Epithelial cell of prostate (primary cell): ENCODE measurements around the gene PID1.

Experiments used
- DNase-seq: peaks from one replicate; pipeline ENCODE4 v3.0.0-alpha.2; 2011; ENCODE audit warnings: low read depth, low spot score
- H3K27ac ChIP-seq: fragments of 450-650 bp; 2 replicates; pipeline ENCODE4 v1.5.1; 2017; ENCODE audit warnings: mild to moderate bottlenecking

The PID1 gene

DNA sequence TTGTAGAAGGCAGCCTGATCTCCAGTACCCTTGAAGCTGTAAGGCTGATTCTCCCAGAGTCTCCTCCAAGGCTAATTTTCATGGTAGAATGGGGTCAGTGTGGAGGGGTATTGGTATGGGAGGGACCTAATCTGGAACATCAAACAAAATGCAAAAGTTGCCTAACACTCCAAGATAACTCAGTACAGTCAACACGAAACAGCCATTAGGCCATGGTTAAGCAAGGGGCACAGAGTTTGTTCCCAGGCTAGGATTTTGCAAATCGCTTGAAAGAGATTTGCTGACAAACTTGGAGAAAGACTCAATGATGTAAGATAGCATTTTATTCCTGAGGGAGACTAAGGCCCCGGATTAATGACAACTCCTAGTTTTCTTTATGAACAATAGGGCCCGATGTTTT is 5.4 kb downstream of the PID1 start:
- no peak for DNase-seq

DNA sequence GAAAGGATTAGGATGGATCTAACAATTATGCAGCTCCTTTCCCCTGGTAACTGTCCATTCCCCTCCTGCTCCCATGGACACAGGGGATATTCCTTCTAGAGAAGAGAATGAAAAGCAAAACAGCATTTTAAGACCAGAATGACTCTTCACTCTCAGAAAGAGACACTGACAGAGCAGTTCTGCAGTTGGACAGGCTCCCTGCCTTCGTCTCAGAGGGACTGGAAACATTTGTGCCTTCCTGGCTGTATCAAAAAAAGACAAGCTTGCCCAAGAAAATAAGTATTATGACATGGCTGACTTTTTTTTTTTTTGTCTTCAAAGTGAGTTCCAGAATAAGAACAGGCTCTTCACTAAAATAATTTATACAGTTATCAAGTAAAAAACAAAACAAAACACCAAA is 9.5 kb downstream of the PID1 start:
- no peak for DNase-seq
- no peak overlapping the region for H3K27ac ChIP-seq

More for the DNA sequence above, 5.4 kb downstream of the PID1 start:
- no peak overlapping the region for H3K27ac ChIP-seq

DNA sequence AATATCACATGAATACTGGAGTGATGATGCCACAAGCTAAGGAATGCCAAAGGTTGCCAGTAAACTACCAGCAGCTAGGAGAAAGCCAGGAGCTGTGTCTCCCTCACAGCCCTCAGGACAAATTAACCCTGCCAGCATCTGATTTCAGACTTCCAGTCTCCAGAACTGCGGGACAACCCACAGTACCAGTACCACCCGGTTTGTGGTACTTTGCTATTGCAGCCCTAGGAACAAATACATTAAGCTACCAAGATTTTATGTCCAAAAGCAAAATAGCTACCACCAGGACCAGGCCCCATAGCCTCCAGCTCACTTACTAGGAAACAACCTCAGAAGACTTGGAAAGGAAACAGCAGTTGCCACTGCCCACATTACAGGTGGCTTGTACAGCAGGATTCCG is 10.0 kb downstream of the PID1 start:
- DNase-seq, result no peak
- H3K27ac ChIP-seq, result no peak overlapping the region

DNA sequence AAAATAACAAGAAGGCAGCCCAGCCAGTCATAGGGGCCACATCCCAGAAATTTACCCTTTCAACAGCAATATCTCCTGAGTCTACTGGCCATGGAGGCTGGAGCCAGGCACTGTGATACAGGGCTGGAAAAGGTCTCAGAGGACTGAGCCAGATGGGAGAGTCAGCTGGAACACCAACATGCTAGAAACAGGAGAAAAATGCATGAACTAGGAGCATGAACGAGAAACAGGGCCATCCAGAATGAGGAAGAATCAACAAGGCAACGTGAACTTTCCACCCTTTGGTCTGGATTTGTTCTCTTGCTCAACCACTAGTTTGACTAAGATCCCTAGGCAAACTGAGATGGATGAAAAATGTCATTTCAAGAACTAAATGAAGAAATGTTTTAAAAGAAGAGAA is 13.1 kb downstream of the PID1 start:
- no peak overlapping the region for H3K27ac ChIP-seq
- DNase-seq, result no peak

DNA sequence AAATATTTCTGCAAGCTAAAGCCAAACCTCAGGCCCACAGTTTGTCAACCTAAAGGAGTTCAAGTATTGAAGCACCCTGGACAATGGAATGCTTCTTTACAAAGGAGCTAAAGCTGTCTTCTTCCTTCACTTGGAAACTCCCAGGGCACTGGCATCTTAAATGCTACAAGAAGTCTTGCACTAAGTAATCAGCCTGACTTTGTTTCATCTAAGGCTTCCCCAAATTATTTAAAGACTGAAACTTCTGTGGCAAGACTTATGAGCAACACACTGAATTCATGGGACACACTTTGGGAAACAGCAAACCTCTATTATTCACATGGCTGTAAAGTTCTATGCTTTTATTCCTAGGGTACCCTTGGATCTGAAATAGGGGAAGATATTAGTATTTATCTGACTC is 14.7 kb downstream of the PID1 start:
- DNase-seq, result no peak

DNA sequence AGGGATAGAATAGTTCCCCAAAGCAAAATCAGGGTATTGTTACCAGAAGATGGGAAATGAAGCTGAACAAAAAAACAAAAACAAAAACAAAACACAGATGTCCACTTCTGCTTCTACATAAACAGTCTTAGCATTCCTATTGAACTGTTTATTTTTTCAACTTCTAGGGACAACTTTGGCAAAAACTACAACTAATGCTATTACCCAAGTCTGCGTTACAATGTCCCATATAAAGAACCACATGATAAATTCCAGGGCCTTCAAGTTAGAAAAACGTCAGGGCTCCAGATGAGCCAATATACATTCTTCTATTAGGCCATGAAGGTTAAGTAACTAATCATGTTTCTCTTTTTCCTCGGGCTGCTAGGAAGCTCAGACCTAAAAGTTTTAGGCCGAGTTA is 16.9 kb downstream of the PID1 start:
- no peak overlapping the region for H3K27ac ChIP-seq
- DNase-seq, result no peak

More for the DNA sequence above, 14.7 kb downstream of the PID1 start:
- H3K27ac ChIP-seq, result no peak overlapping the region

DNA sequence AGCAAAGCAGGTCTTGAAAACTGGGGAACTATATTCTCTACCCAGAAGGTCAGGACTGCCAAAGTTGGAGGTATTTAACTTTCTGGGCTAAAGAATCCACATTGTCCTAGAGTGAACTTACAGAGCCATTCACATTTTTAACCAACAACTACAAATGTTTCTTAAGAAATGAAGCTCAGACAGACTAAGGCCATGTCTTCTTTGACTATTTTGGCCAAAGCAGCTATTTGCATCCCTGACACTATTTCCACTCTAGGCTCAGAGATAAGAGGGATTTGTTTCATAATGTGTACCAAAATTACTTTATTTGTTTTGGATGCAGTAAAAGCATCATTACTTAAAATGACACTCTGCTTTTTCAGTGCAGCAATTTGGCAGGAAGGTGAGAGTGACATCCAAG is 18.1 kb downstream of the PID1 start:
- H3K27ac ChIP-seq, result no peak overlapping the region
- DNase-seq, result no peak

DNA sequence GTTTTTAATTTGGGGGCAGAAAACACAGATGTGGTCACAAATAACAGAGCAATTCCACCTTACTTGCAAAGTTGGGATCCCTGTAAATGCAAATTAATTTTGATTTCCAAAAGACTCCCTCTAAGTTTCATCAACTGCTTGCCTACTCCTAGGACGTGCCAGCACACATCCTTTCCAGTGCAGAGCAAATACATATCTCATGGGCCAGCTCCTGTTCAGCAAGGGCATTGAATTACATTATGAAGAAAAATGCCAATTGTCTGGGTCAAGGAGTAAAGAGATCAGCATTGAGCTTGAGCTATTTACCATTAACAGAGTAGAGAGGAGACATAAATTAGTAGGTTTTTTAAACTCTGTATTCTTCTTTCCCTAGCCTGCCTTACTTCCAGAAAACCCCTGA is 18.8 kb downstream of the PID1 start:
- H3K27ac ChIP-seq, result no peak overlapping the region
- DNase-seq, result no peak

DNA sequence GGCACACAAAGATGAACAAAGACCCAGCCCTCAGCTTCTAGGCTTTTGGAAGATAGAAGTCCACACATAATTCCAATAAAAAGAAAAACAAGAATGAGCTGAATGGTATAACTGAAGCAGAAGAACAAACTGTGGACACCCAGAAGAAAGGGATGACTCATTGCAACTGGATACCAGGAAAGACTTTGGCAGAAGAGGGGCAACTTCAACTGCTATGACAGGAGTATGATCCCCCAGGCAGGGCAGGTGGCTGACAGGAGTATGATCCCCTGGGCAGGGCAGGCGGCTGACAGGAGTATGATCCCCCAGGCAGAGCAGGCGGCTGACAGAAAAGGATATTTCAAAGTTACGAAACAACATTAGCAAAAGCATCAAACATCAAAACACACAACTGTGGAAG is 21.6 kb downstream of the PID1 start:
- H3K27ac ChIP-seq, result no peak overlapping the region
- DNase-seq, result no peak

DNA sequence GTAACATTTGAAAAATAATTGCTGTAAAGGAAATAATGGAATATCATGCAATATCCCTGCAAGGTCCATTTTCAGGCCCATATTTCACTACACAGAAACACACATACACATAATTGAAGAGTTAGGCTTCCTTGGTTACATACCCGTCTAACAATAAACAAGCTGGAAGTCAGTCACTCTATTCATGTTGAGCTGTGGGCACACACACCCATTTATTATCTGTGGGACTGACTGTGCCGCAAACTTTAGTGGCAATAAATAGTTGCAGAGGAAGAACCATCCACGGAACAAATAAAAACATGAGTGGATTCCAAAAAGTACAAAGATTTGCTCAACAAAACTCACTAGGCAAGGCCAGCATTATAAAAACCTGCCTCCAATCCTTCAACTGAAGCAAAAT is 24.8 kb downstream of the PID1 start:
- H3K27ac ChIP-seq, result no peak overlapping the region
- DNase-seq, result no peak

DNA sequence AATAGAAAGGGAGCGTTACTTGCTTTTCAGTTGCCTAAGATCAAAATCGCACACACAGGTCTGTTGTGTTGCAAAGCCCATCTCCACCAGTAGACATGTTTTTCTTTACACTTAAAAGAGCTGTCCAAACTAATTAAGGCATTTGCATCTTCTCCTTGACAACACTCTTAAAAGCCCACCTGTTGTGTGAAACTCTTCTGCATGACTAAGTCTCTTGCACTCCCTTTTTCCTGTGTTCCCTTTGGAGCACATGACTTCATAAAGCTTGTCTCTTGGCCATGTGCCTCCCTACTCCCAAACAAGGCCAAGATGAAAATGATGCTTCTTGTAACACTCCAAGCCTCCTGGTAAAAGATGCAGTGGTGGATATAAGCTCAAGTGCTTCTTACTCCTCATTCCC is 26.1 kb downstream of the PID1 start:
- DNase-seq, result no peak
- no peak overlapping the region for H3K27ac ChIP-seq

DNA sequence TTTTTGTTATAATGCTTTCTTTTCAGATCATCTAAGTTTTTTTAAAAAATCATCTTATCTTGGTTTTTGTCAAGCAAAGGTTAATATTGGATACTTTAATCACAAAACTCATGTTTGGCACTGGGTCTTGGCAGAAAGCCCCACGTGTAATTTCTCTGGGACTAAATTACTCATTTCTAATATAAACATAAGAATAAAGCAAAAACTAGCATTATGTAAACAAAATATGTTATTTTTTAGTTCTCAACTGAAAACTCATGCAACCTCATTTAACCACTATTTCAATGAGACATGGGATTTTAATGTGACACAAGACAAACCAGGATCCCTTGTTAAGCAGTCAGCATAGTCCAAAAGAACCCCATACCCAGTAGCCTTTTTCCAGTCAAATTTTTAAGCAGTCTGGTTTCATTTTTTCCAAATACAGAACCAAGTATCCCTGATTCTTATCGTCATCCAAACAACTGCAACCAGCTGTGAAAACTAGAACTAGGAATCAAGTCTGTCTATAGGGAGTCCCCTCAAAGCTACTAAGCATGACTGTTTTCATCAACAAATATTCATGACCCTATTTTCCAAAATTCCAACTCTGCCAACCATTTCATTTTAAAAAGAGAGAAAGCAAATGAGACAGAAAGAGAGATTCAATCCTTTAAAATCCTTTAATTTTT is 27.1 kb downstream of the PID1 start:
- DNase-seq, result no peak
- no peak overlapping the region for H3K27ac ChIP-seq

DNA sequence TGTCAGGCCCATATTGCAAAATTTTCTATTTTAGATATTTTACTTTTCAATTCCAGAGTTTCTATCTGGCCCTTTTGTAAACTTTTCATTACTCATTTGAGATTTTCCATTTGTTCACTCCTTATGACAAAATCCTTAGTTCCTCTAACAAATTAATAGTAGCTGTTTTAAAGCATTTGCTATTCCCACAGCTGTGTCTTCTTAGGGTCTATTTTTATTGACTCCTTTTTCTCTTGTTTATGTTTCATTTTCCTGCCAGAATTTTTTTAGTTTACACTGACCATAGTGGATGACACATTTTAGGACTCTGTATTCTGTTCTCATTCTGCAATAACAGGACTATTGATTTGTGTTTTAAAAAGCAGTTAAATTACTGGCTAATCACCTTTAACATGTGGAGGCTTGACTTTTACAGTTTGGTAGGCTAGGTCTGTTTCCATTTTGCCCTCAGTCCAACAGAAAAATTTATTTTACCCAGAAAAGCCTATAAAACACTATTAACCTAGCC is 30.0 kb downstream of the PID1 start:
- no peak for DNase-seq

DNA sequence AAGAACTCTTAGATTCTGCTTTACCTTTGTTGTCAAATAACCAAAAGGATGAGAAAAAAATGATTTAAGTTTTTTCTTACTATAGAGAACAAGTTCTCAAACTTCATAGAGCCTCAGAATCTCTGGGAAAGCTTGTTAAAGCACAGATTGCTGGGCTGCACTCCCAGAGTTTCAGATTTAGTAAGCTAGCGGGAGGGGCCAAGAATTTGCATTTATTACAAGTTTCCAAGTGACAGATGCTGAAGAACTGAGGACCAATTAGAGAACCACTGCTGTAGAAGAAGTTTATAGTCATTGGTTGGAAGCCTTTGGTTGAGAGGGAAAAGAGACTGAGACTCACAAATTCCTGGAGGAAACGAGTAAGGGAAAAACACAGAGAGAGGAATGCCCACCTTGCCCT is 32.1 kb downstream of the PID1 start:
- H3K27ac ChIP-seq, result no peak overlapping the region
- no peak for DNase-seq

More for the DNA sequence above, 30.0 kb downstream of the PID1 start:
- no peak overlapping the region for H3K27ac ChIP-seq

DNA sequence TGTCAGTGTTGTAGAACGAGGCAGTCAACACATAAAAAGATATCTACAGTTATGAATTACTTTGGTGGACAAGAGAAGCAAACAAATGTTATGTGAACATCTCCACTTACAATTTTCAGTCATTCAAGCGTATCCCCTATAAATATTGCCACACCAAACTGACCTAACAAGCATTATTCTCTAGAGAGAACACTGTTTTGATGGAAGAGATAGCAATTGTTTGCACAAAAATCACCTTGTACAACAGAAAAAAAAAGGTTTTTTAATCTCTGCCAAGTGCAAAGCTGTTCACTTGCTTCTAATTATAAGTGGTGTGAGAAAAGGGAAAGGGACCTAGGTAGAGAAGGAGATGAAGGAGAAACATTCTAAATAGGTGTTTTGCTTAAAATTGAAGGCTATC is 33.8 kb downstream of the PID1 start:
- no peak overlapping the region for H3K27ac ChIP-seq
- DNase-seq, result no peak

DNA sequence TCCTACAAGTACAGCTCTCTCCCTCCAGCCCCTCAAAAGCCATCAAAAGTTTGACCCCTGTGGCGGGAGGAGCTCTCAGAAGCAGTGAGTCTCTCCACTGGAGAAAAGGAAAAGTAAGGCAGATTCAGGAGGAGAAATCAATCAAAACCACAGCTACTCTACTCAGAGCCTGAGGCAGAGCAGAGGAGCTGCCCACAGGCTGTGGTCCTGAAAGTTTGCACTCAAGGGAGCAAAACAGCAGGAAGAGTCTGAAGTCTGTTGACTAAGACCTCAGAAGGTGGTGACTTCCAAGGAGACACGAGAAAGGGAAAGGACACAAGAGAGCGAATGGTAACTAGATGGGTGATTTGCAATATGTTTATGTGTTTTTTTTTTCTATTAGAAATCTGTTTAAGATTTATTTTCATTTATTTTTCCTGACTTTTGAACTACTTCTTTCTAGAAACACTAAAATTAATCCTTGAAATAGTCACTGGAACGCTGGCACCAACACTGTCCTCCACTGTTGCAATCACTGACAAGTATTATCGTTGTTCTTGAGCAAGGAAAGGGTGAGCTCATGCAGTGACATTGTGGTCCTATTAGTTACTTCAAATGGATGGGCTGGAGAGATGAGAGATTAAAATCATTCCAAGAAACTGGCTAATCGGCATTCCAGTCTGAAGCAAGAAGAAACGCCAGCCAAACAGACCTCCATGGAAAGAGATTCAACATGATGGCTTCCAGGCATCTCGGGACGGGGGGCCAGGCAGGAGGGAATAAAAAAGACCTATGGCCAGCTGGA is 35.8 kb downstream of the PID1 start:
- H3K27ac ChIP-seq, result no peak overlapping the region
- DNase-seq, result no peak

DNA sequence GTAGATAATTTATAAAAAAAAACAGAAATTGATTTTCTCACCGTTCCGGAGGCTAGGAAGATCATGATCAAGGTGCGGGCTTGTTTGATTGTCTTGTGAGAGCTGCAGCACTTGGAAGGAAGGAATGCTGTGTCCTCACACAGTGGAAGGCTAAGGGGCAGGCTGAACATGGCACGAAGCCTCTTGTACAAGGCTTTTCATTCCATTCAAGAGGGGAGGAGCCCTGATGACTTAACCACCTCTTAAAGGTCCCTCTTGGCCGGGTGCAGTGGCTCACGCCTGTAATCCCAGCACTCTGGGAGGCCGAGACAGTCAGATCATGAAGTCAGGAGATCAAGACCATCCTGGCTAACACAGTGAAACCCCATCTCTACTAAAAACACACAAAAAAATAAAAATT is 39.2 kb downstream of the PID1 start:
- DNase-seq, result no peak
- no peak overlapping the region for H3K27ac ChIP-seq

DNA sequence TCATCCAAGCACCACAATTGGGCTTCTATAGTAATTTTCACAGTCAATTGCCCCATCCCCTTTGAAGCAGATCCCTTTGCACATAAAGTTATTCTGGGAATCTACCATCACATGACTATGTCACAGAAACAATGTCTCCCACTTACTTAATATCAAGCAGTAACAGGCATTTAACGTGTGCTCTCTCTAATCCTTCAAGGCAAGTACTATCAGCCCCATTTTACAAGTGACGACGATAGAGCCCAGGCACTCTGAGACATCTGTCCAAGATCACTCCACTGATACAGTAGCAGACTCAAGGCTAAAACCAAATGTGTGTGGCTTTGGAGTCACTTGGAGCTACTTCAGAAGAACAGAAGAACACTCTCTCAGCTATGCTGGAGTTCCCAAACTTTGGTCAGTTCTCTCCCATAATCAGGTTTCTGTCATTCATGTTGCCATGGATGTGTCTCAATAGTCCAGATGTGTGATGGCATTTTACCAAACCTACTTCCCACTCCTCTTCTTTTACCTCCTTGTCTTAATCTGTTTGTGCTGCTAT is 39.7 kb downstream of the PID1 start:
- no peak overlapping the region for H3K27ac ChIP-seq
- DNase-seq, result no peak

DNA sequence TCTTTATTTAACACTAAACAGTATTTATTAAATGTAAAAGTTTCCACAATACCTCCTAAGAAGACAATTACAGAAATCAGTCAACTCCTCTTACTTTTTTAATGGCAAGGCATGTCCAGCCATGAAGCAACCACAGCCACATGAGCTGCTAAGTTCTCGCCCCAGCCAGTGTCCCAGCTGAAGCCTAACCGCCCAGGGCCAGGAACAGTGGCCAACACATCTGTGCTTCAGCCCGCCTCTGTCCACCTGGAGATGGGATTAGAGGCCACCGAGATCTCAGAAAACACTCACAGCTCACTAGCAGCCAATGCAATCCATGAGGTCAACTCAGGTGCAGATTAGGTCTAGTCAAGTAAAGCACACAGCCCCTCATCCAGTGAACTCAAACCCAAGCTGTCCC is 40.2 kb downstream of the PID1 start:
- no peak for DNase-seq

DNA sequence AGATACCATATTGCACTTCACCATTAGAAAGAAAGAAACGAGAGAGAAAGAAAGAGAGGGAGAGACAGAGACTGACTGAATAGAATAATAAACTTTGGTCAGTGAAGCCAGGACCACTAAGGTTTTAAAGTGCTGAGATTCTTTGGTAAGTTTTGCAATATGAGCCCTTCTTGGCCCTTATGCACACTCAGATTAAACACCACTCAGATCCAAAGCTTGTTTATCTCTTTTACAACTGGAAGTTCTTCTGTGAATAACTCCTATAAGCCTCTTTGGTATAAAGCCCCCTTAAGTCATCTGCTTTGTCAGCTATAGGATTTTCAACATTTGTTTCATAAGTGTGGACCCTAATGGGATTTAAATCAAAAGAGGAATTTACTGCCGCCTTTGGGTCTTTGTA is 40.8 kb downstream of the PID1 start:
- no peak overlapping the region for H3K27ac ChIP-seq
- DNase-seq, result no peak

More for the DNA sequence above, 40.2 kb downstream of the PID1 start:
- H3K27ac ChIP-seq, result no peak overlapping the region

DNA sequence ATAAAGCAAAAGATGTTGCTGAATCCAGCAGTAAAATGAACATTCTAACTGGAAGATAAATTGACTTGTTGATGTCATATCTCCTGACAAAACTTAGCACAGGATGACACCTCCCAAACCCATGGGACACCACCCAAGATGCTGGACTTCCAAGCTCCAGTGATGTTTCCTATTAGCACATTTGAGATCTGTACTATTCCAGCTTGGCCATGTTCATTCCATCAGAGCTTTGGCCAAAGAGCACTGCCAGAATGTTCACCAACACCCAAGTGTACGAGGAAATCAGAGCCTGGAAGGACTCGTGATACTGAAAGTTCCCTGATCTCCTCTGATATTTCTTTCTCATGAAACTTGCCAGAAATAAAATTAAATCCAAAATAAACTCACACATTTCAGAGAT is 44.7 kb downstream of the PID1 start:
- DNase-seq, result no peak
- H3K27ac ChIP-seq, result no peak overlapping the region

DNA sequence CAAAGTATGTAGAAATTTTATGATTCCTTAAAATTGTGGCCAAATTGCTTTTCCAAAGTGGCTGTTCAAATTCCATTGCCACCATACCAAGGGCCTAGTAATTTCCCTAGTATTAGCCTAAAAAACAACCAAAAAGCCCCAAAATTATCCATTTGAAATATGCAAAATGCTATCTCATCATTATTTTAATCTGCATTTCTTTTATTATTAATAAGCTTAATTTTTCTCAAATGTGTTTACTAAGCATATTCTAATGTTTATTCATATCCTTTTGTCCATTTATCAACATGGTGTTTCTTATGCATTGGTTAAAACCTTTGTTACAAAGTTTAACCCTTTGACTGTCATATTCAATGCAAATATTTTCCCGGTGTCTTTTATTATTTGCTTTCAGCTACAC is 48.0 kb downstream of the PID1 start:
- no peak overlapping the region for H3K27ac ChIP-seq
- DNase-seq, result no peak
